ENCODE measurements around the gene ZKSCAN5. TPM values are rescaled to one million over a fixed set of nuclear protein-coding genes. Genes with fewer than 3 reads are reported as not detected.

ZKSCAN5 gene
- total RNA-seq, 2 experiments from 2014 or later, result 13.2 to 13.6 TPM

- H3K36me3 Mint-ChIP-seq, result peaks cover 18% of the 10 kb centered on the region
- peak overlapping the region; percentile 95 for H3K27ac Mint-ChIP-seq
- CTCF ChIA-PET, result no interaction called here
- H3K27me3 Mint-ChIP-seq, result peaks cover 6% of the 10 kb centered on the region
- H3K4me1 Mint-ChIP-seq, result peaks cover 50% of the 10 kb centered on the region
- H3K4me3 Mint-ChIP-seq, result peak overlapping the region; percentile 96
- DNase-seq (no peak), ATAC-seq (peak; percentile 3)
- H3K9me3 Mint-ChIP-seq (ENCODE audit: low read depth), result no peaks in the 10 kb centered on the region
Observed at GRCh38 chr7:99473315-99473596, 31.2 kb upstream of the ZKSCAN5 start.

- Mint-ChIP-seq H3K4me1 (peaks cover 48% of the 10 kb centered on the region), H3K9me3 (ENCODE audit: low read depth) (no peaks in the 10 kb centered on the region)
- CTCF ChIA-PET, result interaction anchor here (1.3 kb wide), 1 partner anchor 10 kb away, joined by 5 read pairs; the partner anchor contains the start of gene ATP5MF
Observed at GRCh38 chr7:99476107-99476506, 28.4 kb upstream of the ZKSCAN5 start.

GRCh38 chr7:99478464-99479440 is 25.7 kb upstream of the ZKSCAN5 start:
- DNase-seq, result no peak
- Mint-ChIP-seq H3K4me3 (no peak overlapping the region), H3K9me3 (ENCODE audit: low read depth) (no peaks in the 10 kb centered on the region), H3K27me3 (no peaks in the 10 kb centered on the region), H3K36me3 (peaks cover 39% of the 10 kb centered on the region), H3K27ac (peak overlapping the region; percentile 67), H3K4me1 (peaks cover 39% of the 10 kb centered on the region)
- CTCF ChIA-PET, result interaction anchor here (1.0 to 1.4 kb wide), 3 partner anchors 20 to 80 kb away, joined by 3 to 4 read pairs (median 3); partner anchors contain the start of genes ZNF394 and ZNF655
- peak; percentile 34 for ATAC-seq

More at GRCh38 chr7:99476107-99476506, 28.4 kb upstream of the ZKSCAN5 start:
- Mint-ChIP-seq H3K27me3 (no peaks in the 10 kb centered on the region), H3K27ac (no peak overlapping the region), H3K36me3 (peaks cover 34% of the 10 kb centered on the region), H3K4me3 (no peak overlapping the region)
- ATAC-seq (no peak), DNase-seq (no peak)

GRCh38 chr7:99485094-99485493 is 19.4 kb upstream of the ZKSCAN5 start:
- Mint-ChIP-seq H3K4me3 (no peak overlapping the region), H3K36me3 (peaks cover 63% of the 10 kb centered on the region), H3K27ac (no peak overlapping the region), H3K27me3 (no peaks in the 10 kb centered on the region), H3K4me1 (no peaks in the 10 kb centered on the region), H3K9me3 (ENCODE audit: low read depth) (peaks cover 3% of the 10 kb centered on the region)
- CTCF ChIA-PET, result no interaction called here
- ATAC-seq, result no peak
- no peak for DNase-seq

DNA sequence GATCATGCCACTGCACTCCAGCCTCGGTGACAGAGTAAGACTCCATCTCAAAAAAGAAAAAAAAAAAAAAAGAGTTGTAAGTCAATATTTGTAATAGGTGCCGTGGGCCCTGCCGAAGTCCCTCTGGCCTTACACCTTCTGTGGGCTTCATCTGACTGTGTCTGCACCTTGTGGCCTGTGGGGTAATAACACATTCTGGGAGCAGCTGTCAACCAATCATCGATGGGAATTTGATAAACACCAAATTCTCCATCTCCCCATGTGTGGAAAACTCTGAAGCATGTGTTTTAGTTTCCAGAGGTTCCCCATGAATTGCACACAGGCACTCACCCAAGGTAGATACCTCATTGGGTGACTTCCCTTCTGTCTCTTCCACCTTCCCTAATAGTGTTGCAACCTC is 15.2 kb upstream of the ZKSCAN5 start:
- DNase-seq, result no peak
- CTCF ChIA-PET, result interaction anchor here (1.2 kb wide), 1 partner anchor 12 kb away, joined by 3 read pairs; no protein-coding TSS in a partner anchor
- Mint-ChIP-seq H3K4me1 (no peaks in the 10 kb centered on the region), H3K36me3 (peaks cover 77% of the 10 kb centered on the region), H3K4me3 (no peak overlapping the region), H3K27ac (no peak overlapping the region), H3K9me3 (ENCODE audit: low read depth) (peaks cover 13% of the 10 kb centered on the region), H3K27me3 (no peaks in the 10 kb centered on the region)
- no peak for ATAC-seq

DNA sequence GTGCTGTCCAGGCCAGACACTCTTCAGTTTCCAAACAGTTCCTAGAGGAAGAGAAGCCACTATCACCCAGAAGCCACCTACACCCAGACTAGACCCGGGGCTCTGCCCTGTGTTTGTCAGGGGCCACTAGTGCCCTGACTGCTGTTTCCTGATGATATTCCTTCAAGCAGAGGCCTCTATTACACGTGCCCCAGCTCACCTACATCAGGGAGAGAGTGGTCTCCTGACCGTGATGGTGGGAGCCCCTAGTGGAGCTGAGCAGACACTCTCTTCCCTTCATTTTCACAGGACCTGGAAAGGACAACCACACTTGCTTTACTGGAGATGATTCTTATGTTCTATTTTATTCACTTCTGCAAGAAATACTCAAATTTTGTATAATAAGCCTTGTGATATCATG is 13.6 kb upstream of the ZKSCAN5 start:
- CTCF ChIA-PET, result no interaction called here
- Mint-ChIP-seq H3K4me3 (no peak overlapping the region), H3K4me1 (no peaks in the 10 kb centered on the region), H3K27me3 (no peaks in the 10 kb centered on the region), H3K9me3 (ENCODE audit: low read depth) (peaks cover 13% of the 10 kb centered on the region), H3K27ac (no peak overlapping the region), H3K36me3 (peaks cover 78% of the 10 kb centered on the region)
- no peak for DNase-seq
- no peak for ATAC-seq

GRCh38 chr7:99493823-99494222 is 10.6 kb upstream of the ZKSCAN5 start:
- H3K4me1 Mint-ChIP-seq, result peaks cover 11% of the 10 kb centered on the region
- peaks cover 79% of the 10 kb centered on the region for H3K36me3 Mint-ChIP-seq
- CTCF ChIA-PET, result no interaction called here
- no peak for DNase-seq
- no peak overlapping the region for H3K4me3 Mint-ChIP-seq
- H3K27ac Mint-ChIP-seq, result no peak overlapping the region
- ATAC-seq, result no peak
- H3K9me3 Mint-ChIP-seq (ENCODE audit: low read depth), result peaks cover 13% of the 10 kb centered on the region
- H3K27me3 Mint-ChIP-seq, result no peaks in the 10 kb centered on the region

- no peak for ATAC-seq
- peaks cover 12% of the 10 kb centered on the region for H3K9me3 Mint-ChIP-seq (ENCODE audit: low read depth)
- CTCF ChIA-PET, result interaction anchor here (0.9 to 1.2 kb wide), 3 partner anchors 19 to 82 kb away, joined by 3 to 4 read pairs (median 3); no protein-coding TSS in a partner anchor
- DNase-seq, result no peak
- H3K27ac Mint-ChIP-seq, result peak overlapping the region; percentile 71
- H3K4me1 Mint-ChIP-seq, result peaks cover 21% of the 10 kb centered on the region
- H3K36me3 Mint-ChIP-seq, result peaks cover 61% of the 10 kb centered on the region
- no peaks in the 10 kb centered on the region for H3K27me3 Mint-ChIP-seq
- H3K4me3 Mint-ChIP-seq, result peak overlapping the region; percentile 90
Observed at GRCh38 chr7:99497766-99498545, 6.5 kb upstream of the ZKSCAN5 start.

DNA sequence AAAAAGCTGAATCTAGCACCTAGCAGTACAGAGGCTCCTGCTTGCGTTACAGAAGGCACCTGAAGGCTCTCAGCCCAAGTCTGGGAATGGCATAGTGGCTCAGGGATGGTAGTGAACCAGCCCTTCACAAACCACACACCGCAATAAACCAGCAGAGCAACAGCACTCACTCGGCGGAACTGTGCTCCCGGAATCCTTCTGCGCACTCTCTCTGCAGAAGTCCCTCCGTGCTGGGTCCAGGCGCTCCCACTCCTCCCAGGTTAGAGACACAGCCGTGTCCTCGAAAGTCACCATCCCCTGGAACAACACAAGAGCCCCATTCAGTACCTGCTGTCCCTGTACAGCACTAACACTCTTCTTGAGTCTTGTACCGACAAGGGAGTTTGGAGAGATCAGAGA is 5.9 kb upstream of the ZKSCAN5 start:
- peak overlapping the region; percentile 90 for H3K4me3 Mint-ChIP-seq
- H3K27ac Mint-ChIP-seq, result peak overlapping the region; percentile 100
- H3K4me1 Mint-ChIP-seq, result peaks cover 24% of the 10 kb centered on the region
- peaks cover 56% of the 10 kb centered on the region for H3K36me3 Mint-ChIP-seq
- CTCF ChIA-PET, result interaction anchor here (0.7 to 1.2 kb wide), 5 partner anchors 19 to 557 kb away, joined by 3 to 4 read pairs (median 3); partner anchors contain the start of genes BUD31 and PDAP1
- no peak for ATAC-seq
- DNase-seq, result peak; percentile 50
- H3K27me3 Mint-ChIP-seq, result no peaks in the 10 kb centered on the region
- H3K9me3 Mint-ChIP-seq (ENCODE audit: low read depth), result peaks cover 10% of the 10 kb centered on the region

DNA sequence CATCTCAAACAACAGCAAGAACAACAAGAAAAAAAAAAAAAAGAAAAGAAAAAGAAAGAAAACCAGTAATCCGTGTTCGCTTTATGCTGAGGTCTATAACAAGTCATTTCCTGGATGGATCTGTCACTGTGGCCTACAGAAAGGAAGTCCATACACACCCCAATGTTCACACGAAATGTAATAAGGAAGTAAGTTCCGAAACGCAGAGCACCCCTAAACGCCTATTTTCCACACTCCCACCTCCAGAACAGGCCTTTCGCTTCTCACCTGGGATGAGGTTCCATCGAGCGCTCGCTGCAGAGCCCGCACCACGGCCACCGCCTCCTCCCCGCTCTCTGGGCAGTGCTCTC is 5.1 kb upstream of the ZKSCAN5 start:
- ATAC-seq, result peak; percentile 57
- CTCF ChIA-PET, result interaction anchor here (0.7 to 1.7 kb wide), 3 partner anchors 58 to 556 kb away, joined by 3 to 7 read pairs (median 3); partner anchors contain the start of genes BUD31 and PDAP1
- Mint-ChIP-seq H3K27me3 (no peaks in the 10 kb centered on the region), H3K36me3 (peaks cover 48% of the 10 kb centered on the region), H3K4me3 (peak overlapping the region; percentile 90), H3K27ac (peak overlapping the region; percentile 100), H3K4me1 (peaks cover 24% of the 10 kb centered on the region), H3K9me3 (ENCODE audit: low read depth) (peaks cover 2% of the 10 kb centered on the region)
- no peak for DNase-seq

- peaks cover 2% of the 10 kb centered on the region for H3K9me3 Mint-ChIP-seq (ENCODE audit: low read depth)
- peak; percentile 95 for DNase-seq
- H3K4me1 Mint-ChIP-seq, result peaks cover 24% of the 10 kb centered on the region
- CTCF ChIA-PET, result interaction anchor here (0.7 to 1.7 kb wide), 5 partner anchors 21 to 91 kb away, joined by 3 to 7 read pairs (median 3); partner anchors contain the start of genes BUD31 and PDAP1
- peak within 1 kb of the TSS; percentile 90 for H3K4me3 Mint-ChIP-seq
- no peaks in the 10 kb centered on the region for H3K27me3 Mint-ChIP-seq
- ATAC-seq, result peak; percentile 43
- H3K27ac Mint-ChIP-seq, result peak within 1 kb of the TSS; percentile 100
- H3K36me3 Mint-ChIP-seq, result peaks cover 41% of the 10 kb centered on the region
Observed at GRCh38 chr7:99499721-99500636, 4.5 kb upstream of the ZKSCAN5 start, which contains the start of gene ZNF394. TSS of gene ZNF394 (minus strand) at chr7:99500281. CDS start at chr7:99500093, 188 bp downstream.

DNA sequence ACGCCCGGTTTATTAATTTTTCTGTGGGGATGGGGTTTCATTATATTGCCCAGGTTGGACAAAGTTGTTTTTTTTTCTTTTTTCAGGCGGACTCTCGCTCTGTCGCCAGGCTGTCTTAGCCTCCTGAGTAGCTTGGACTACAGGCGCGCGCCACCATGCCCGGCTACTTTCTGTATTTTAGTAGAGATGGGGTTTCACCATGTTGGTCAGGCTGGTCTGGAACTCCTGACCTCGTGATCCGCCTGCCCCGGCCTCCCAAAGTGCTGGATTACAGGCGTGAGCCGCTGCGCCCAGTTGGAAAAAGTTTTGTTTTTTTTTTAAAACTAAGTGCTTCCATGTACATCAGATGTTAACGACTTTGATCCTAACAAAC is 3.8 kb upstream of the ZKSCAN5 start:
- H3K9me3 Mint-ChIP-seq (ENCODE audit: low read depth), result peaks cover 2% of the 10 kb centered on the region
- DNase-seq (no peak), ATAC-seq (no peak)
- CTCF ChIA-PET, result interaction anchor here (0.7 to 1.7 kb wide), 4 partner anchors 22 to 80 kb away, joined by 3 to 7 read pairs (median 3); no protein-coding TSS in a partner anchor
- H3K27me3 Mint-ChIP-seq, result no peaks in the 10 kb centered on the region
- peak overlapping the region; percentile 90 for H3K4me3 Mint-ChIP-seq
- H3K36me3 Mint-ChIP-seq, result peaks cover 35% of the 10 kb centered on the region
- H3K4me1 Mint-ChIP-seq, result peaks cover 26% of the 10 kb centered on the region
- H3K27ac Mint-ChIP-seq, result peak overlapping the region; percentile 100
